ENCODE results near the gene ABCC5.

The ABCC5 gene

GRCh38 chr3:183968666-183969245 is 48.9 kb downstream of the ABCC5 start:
- no peak for DNase-seq

GRCh38 chr3:183967693-183968092 is 50.0 kb downstream of the ABCC5 start:
- no peak for DNase-seq

GRCh38 chr3:183966361-183966791 is 51.3 kb downstream of the ABCC5 start:
- DNase-seq, result no peak

- no peak for DNase-seq
These were observed 54.9 kb downstream of the ABCC5 start for GRCh38 chr3:183962807-183963206.

- DNase-seq, result no peak
These were observed 58.5 kb downstream of the ABCC5 start for GRCh38 chr3:183959214-183959613.

- no peak for DNase-seq
These were observed 58.9 kb downstream of the ABCC5 start for GRCh38 chr3:183958775-183959174.

- no peak for DNase-seq
These were observed 59.5 kb downstream of the ABCC5 start for GRCh38 chr3:183958226-183958625.

- no peak for DNase-seq
These were observed 62.8 kb downstream of the ABCC5 start for GRCh38 chr3:183954875-183955274.

GRCh38 chr3:183953471-183954070 is 64.1 kb downstream of the ABCC5 start:
- no peak for DNase-seq

- DNase-seq, result no peak
These were observed 66.2 kb downstream of the ABCC5 start for GRCh38 chr3:183951459-183951858.

- no peak for DNase-seq
These were observed 68.0 kb downstream of the ABCC5 start for GRCh38 chr3:183949690-183950089.

GRCh38 chr3:183946037-183946436 is 71.6 kb downstream of the ABCC5 start:
- DNase-seq, result no peak

GRCh38 chr3:183944775-183945174 is 72.9 kb downstream of the ABCC5 start:
- DNase-seq, result no peak

GRCh38 chr3:183943739-183944138 is 73.9 kb downstream of the ABCC5 start:
- no peak for DNase-seq

- DNase-seq, result no peak
These were observed 76.5 kb downstream of the ABCC5 start for GRCh38 chr3:183941216-183941615.

- no peak for DNase-seq
These were observed 79.9 kb downstream of the ABCC5 start for GRCh38 chr3:183937601-183938286.

- DNase-seq, result no peak
These were observed 84.5 kb downstream of the ABCC5 start for GRCh38 chr3:183933160-183933559.

GRCh38 chr3:183931881-183932280 is 85.8 kb downstream of the ABCC5 start:
- no peak for DNase-seq

- DNase-seq, result no peak
These were observed 87.6 kb downstream of the ABCC5 start for GRCh38 chr3:183930086-183930485.

- no peak for DNase-seq
These were observed 90.6 kb downstream of the ABCC5 start for GRCh38 chr3:183927059-183927458.

- no peak for DNase-seq
These were observed 92.7 kb downstream of the ABCC5 start for GRCh38 chr3:183924956-183925355.

- no peak for DNase-seq
These were observed 93.1 kb downstream of the ABCC5 start for GRCh38 chr3:183924543-183924942.

- no peak for DNase-seq
These were observed 95.3 kb downstream of the ABCC5 start for GRCh38 chr3:183922421-183922820.

- DNase-seq, result no peak
These were observed 96.6 kb downstream of the ABCC5 start for GRCh38 chr3:183921096-183921495.
